HFF-Myc (cell line): ENCODE results near the gene HDAC6.

Source experiments
- DNase-seq: peaks from one replicate; pipeline ENCODE4 v3.0.0-alpha.2; 2011; ENCODE audit warnings: low read depth; ENCODE audit errors: extremely low read depth
- H3K4me3 ChIP-seq: replicated peaks from 2 replicates; pipeline ENCODE4 v1.5.1; 2011; ENCODE audit warnings: low read depth, mild to moderate bottlenecking, control low read depth, low read length
- TF ChIP-seq, protein P1 (sequence below): IDR thresholded peaks from 2 replicates; pipeline ENCODE4 v1.5.1; 2012; ENCODE audit warnings: mild to moderate bottlenecking, low read depth, low read length, control low read depth; ENCODE audit errors: missing control alignments

The HDAC6 gene

DNA sequence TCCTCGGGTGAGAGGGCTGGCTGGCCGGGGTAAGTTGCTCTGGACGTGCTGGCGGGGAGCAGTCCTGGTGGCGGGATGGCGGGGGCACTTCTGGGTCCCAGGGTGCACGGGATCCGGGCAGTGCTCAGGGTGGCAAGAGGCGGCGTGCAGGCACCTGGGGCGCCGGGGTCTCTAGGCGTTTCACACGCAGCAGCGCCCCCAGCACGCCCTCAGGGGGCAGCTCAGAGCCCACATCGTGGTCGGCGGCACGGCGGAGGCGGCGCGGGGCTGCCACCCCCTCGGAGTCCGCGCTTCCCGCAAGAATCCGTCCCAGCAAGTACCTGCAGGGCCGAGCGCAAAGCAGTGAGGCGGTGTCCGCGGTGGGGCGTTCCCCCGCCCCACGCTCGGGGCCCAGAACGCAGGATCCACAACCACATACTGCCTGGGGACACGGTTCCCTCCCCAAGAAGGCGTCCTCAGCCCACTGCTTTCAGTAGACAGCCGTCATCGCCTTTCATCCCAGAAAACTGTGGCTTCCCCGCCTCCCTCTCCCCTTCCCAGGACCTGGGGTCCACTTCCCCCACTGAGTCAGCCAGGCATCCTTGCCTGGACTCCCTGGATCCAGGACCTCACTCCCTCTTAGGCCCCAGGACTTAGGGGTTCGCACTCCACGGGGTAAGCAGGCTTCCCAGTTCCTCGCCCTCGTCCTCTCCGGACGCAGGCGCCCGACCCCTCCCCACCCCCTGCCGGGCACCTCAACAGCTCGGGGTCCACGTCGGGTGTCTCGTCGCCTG lies 29.5 kb downstream of the HDAC6 start:
- no peak for DNase-seq
- H3K4me3 ChIP-seq = no peak overlapping the region
- TF ChIP-seq, protein P1, sequence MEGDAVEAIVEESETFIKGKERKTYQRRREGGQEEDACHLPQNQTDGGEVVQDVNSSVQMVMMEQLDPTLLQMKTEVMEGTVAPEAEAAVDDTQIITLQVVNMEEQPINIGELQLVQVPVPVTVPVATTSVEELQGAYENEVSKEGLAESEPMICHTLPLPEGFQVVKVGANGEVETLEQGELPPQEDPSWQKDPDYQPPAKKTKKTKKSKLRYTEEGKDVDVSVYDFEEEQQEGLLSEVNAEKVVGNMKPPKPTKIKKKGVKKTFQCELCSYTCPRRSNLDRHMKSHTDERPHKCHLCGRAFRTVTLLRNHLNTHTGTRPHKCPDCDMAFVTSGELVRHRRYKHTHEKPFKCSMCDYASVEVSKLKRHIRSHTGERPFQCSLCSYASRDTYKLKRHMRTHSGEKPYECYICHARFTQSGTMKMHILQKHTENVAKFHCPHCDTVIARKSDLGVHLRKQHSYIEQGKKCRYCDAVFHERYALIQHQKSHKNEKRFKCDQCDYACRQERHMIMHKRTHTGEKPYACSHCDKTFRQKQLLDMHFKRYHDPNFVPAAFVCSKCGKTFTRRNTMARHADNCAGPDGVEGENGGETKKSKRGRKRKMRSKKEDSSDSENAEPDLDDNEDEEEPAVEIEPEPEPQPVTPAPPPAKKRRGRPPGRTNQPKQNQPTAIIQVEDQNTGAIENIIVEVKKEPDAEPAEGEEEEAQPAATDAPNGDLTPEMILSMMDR = no peak

DNA sequence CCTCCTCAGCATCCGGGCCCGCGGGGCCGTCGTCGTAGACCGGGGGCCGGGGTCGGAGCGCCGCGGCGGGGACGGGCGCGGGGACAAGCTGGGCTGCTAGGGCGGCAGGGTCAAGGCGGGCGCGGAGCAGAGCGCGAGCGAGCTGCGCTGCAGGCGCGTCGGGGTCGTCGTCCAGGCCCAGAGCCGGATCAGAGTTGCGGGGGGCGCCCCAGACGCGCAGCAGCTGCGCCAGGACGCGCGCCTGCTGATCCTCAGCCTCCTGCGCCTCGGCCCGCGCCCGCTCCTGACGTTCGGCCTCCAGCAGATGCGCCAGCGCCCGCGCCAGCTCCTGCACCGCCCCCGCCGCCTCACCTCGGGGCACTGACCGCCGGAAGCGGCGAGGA lies 30.0 kb downstream of the HDAC6 start:
- TF ChIP-seq, protein P1 = no peak
- DNase-seq = no peak
- H3K4me3 ChIP-seq = no peak overlapping the region

DNA sequence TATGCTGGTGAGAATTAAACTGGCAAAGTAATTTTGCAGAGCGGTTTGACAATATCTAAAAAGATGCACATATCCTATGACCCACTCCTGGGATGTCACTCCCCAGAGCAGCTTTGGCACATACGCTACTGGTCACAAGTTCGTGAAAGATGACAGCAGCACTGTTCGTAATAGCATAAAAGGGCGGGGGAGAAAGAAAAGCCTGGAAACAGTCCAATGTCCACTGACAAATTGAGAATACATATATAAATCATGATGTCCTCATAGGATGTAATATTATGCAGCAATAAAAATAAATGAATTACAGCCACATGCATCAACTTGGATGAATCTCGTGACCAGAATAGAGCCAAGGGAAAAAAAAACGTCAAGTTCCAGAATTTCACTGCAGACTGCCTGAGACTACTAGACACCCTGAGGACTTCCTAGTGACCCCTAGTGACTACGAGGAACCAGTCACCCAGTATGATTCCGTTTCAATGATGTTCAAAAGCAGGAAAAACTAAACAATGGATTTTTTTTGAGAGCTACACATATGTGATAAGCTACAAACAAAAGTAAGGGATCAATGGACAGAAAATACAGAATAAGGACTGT lies 31.8 kb downstream of the HDAC6 start:
- TF ChIP-seq, protein P1 = no peak
- no peak for DNase-seq
- H3K4me3 ChIP-seq = no peak overlapping the region

GRCh38 chrX:48834383-48834709 lies 32.5 kb downstream of the HDAC6 start:
- H3K4me3 ChIP-seq = no peak overlapping the region
- DNase-seq = no peak
- TF ChIP-seq, protein P1 = no peak

GRCh38 chrX:48835524-48836329 lies 33.9 kb downstream of the HDAC6 start, which contains the start of gene PCSK1N:
Gene PCSK1N, minus strand, starts transcription at chrX:48835610. Its CDS starts 78 bp downstream, at chrX:48835532.
- TF ChIP-seq, protein P1 = no peak
- DNase-seq = no peak
- H3K4me3 ChIP-seq = peak within 1 kb of the TSS; percentile 33

DNA sequence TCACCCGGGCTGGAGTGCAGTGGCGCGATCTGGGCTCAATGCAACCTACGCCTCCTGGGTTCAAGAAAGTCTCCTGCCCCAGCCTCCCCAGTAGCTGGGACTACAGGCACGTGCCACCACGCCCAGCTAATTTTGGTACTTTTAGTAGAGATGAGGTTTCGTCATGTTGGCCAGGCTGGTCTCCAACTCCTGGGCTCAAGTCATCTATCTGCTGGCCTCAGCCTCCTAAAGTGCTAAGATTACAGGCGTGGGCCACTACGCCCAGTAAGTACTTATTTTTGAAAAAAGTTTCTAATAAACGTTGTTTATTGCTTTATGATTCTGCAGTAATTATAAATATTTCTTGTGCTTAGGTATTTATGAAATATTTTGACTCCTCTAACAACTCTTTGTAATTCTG lies 37.8 kb downstream of the HDAC6 start:
- no peak for DNase-seq
- H3K4me3 ChIP-seq = no peak overlapping the region
- TF ChIP-seq, protein P1 = no peak
